Sigmoid colon (tissue), 3 donors: ENCODE data around the gene ATP1A3.

Source experiments
- CTCF ChIP-seq, 4 experiments: fragments of 450-650 bp in 3 of 4; fragments of 200-600 bp in 1 of 4; IDR thresholded peaks; one replicate each; pipeline ENCODE4 v1.5.1; 2016 to 2019; ENCODE audit warnings: antibody characterized with exemption in 4 of 4, mild to moderate bottlenecking in 3 of 4, moderate library complexity in 2 of 4
- POLR2A ChIP-seq, 2 donors: fragments of 450-650 bp; IDR thresholded peaks; one replicate each; pipeline ENCODE4 v1.6.1; 2016; ENCODE audit warnings: antibody characterized with exemption in 2 of 2, mild to moderate bottlenecking in 2 of 2, moderate library complexity in 2 of 2

DNA sequence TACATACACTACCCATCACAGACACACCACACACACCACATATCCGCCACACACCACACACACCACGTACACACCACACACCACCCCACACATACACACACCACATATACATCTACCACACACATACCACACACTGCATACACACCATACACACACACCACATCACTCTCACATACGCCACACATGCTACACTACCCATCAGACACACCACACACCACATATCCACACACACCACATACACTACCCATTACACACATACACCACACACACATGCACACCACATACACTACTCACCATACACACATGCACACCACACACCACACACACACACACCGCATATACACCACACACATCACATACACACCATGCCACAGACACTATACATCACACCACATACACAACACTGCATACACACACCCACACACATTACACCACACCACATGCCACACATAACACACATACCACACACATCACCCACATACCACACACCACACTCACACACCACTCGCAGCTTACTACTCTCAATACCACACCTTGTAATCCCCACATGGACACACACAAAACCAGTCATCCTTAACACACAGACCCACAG lies 75.3 kb downstream of the ATP1A3 start:
- no peak for TF ChIP-seq POLR2A (IDR thresholded peaks at IDR 0.05)
- TF ChIP-seq CTCF (IDR thresholded peaks at IDR 0.05), result no peak
